HepG2 (cell line): ENCODE measurements around the gene SCNM1. TPM values are rescaled to one million over a fixed set of nuclear protein-coding genes. Genes with fewer than 3 reads are reported as not detected.

ENCODE experiments used
- ARID2 ChIP-seq: sonication (generic); formaldehyde crosslinking; IDR thresholded peaks from 2 replicates; pipeline ENCODE4 v1.8.1; 2022; ENCODE audit warnings: mild to moderate bottlenecking, missing genetic modification reagents, borderline replicate concordance
- HNF4G ChIP-seq, 2 experiments: sonication (generic) in 1 of 2; formaldehyde crosslinking in 1 of 2; IDR thresholded peaks; 2 replicates each; pipeline versions ENCODE4 v1.4.0 to v1.6.1; 2011 to 2020; ENCODE audit warnings: borderline replicate concordance in 2 of 2, low read depth in 2 of 2, mild to moderate bottlenecking in 2 of 2, low read length in 1 of 2, missing genetic modification reagents in 1 of 2, moderate library complexity in 1 of 2
- KAT8 ChIP-seq: IDR thresholded peaks from 2 replicates; pipeline ENCODE4 v1.6.1; 2016; ENCODE audit warnings: missing genetic modification reagents, missing compliant biosample characterization
- MTA1 ChIP-seq: sonication (generic); formaldehyde crosslinking; IDR thresholded peaks from 2 replicates; pipeline ENCODE4 v1.4.0; 2020; ENCODE audit warnings: missing genetic modification reagents, mild to moderate bottlenecking, borderline replicate concordance
- PHF5A ChIP-seq: IDR thresholded peaks from one replicate; pipeline ENCODE4 v1.6.1; 2018; ENCODE audit warnings: low read depth, missing genetic modification reagents; ENCODE audit not compliant: unreplicated experiment
- ZNF232 ChIP-seq: sonication (generic); formaldehyde crosslinking; IDR thresholded peaks from 2 replicates; pipeline ENCODE4 v1.4.0; 2020; ENCODE audit warnings: missing genetic modification reagents, borderline replicate concordance
- ZNF451 ChIP-seq: sonication (generic); formaldehyde crosslinking; IDR thresholded peaks from 2 replicates; pipeline ENCODE4 v1.5.0; 2020; ENCODE audit warnings: mild to moderate bottlenecking, missing genetic modification reagents
- ZNF570 ChIP-seq: sonication (generic); formaldehyde crosslinking; IDR thresholded peaks from 2 replicates; pipeline ENCODE4 v1.4.0; 2020; ENCODE audit warnings: mild to moderate bottlenecking, missing genetic modification reagents, borderline replicate concordance
- ZNF572 ChIP-seq: sonication (generic); formaldehyde crosslinking; IDR thresholded peaks from 2 replicates; pipeline ENCODE4 v1.5.1; 2020; ENCODE audit warnings: mild to moderate bottlenecking, missing genetic modification reagents
- ZNF678 ChIP-seq: sonication (generic); formaldehyde crosslinking; IDR thresholded peaks from 2 replicates; pipeline ENCODE4 v1.4.0; 2020; ENCODE audit warnings: mild to moderate bottlenecking, missing genetic modification reagents
- ZNF782 ChIP-seq: sonication (generic); formaldehyde crosslinking; IDR thresholded peaks from 2 replicates; pipeline ENCODE4 v1.4.0; 2020; ENCODE audit warnings: missing genetic modification reagents, mild to moderate bottlenecking, borderline replicate concordance
- ZZZ3 ChIP-seq: sonication (generic); formaldehyde crosslinking; IDR thresholded peaks from 2 replicates; pipeline ENCODE4 v1.4.0; 2020; ENCODE audit warnings: missing genetic modification reagents, mild to moderate bottlenecking, borderline replicate concordance
- polyA plus RNA-seq, 8 experiments: library from polyadenylated mRNA; depleted of rRNA in 3 of 8; stranded (reverse) in 7 of 8; unstranded in 1 of 8; fragments of >200 nt; fragmentation: Illumina TruSeq in 4 of 8; extraction: Trizol in 4 of 8; gene quantifications; 2 replicates each; pipeline versions ENCODE4 v1.2.1 to v1.2.3, GENCODE V29; 2011 to 2016; ENCODE audit warnings: low read depth in 4 of 8, missing spikeins in 1 of 8, mixed read lengths in 1 of 8; ENCODE audit not compliant: insufficient read depth in 1 of 8
- total RNA-seq, 5 experiments: library from RNA; depleted of rRNA; stranded (reverse); fragments of >200 nt; fragmentation: Illumina TruSeq; extraction: Trizol; gene quantifications; 2 replicates each; pipeline ENCODE4 v1.2.3, GENCODE V29; 2016; ENCODE audit warnings: low read depth in 1 of 5
- TF ChIP-seq, protein P1 (sequence below): sonication (generic); formaldehyde crosslinking; IDR thresholded peaks from 2 replicates; pipeline ENCODE4 v1.4.0; 2020; ENCODE audit warnings: mild to moderate bottlenecking, missing genetic modification reagents
- TF ChIP-seq, protein P2 (sequence below): sonication (generic); formaldehyde crosslinking; IDR thresholded peaks from 2 replicates; pipeline ENCODE4 v1.4.0; 2020; ENCODE audit warnings: missing genetic modification reagents
- TF ChIP-seq, protein P3 (sequence below), 2 experiments: fragments of 450-650 bp in 1 of 2; sonication (generic) in 1 of 2; formaldehyde crosslinking in 1 of 2; IDR thresholded peaks; 2 replicates each; pipeline versions ENCODE4 v1.6.1 to v1.8.0; 2016 to 2022; ENCODE audit warnings: antibody characterized with exemption in 1 of 2, mild to moderate bottlenecking in 1 of 2, missing genetic modification reagents in 1 of 2

SCNM1 gene
- total and polyA plus RNA-seq, 2 of the 13 experiments (the other 11 are each of a cell fraction or from before 2014, with no cell fraction given), result 16.3 to 31.5 TPM

DNA sequence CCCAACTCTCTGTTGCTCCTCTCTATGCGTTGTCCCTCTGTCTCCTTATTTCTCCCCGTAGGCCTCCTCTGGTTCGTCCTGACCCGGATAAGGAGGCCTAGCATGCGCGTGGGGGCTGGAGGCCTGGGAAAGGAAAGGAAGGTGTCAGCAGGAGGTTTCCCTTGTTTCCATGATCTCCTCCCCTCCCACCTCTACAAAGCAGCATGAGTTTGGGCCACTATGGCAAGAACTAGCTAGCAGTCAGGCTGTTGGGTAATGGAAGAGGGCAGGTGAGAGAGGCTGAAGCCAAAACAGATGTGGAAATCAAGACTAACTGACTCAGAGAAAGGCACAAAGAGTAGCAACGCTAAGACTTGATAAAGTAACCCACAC lies 18.8 kb upstream of the SCNM1 start (continued):
- TF ChIP-seq, protein P1, sequence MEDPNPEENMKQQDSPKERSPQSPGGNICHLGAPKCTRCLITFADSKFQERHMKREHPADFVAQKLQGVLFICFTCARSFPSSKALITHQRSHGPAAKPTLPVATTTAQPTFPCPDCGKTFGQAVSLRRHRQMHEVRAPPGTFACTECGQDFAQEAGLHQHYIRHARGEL (CRISPR knock-in tag), result no peak
- TF ChIP-seq ZZZ3 (CRISPR knock-in tag) (0 out of 2 replicates have a peak, but pooled peaks have one; percentile 59), ZNF570 (CRISPR knock-in tag) (no peak), ZNF782 (CRISPR knock-in tag) (0 out of 2 replicates have a peak, but pooled peaks have one; percentile 29), MTA1 (CRISPR knock-in tag) (0 out of 2 replicates have a peak, but pooled peaks have one; percentile 10), ZNF232 (CRISPR knock-in tag) (no peak), KAT8 (CRISPR knock-in tag) (no peak), HNF4G (IDR thresholded peaks at IDR 0.05; ENCODE audit: borderline replicate concordance, low read depth, low read length) (no peak), HNF4G (CRISPR knock-in tag; IDR thresholded peaks at IDR 0.05; ENCODE audit: borderline replicate concordance, low read depth) (peak; percentile 44; the same call in 1 of the 2 replicates), ARID2 (CRISPR knock-in tag) (no peak), ZNF451 (no peak), PHF5A (CRISPR knock-in tag) (peak; percentile 15), ZNF572 (CRISPR knock-in tag) (0 out of 2 replicates have a peak, but pooled peaks have one; percentile 13), ZNF678 (CRISPR knock-in tag) (no peak; the same call in 1 of the 2 replicates)
- TF ChIP-seq, protein P2, sequence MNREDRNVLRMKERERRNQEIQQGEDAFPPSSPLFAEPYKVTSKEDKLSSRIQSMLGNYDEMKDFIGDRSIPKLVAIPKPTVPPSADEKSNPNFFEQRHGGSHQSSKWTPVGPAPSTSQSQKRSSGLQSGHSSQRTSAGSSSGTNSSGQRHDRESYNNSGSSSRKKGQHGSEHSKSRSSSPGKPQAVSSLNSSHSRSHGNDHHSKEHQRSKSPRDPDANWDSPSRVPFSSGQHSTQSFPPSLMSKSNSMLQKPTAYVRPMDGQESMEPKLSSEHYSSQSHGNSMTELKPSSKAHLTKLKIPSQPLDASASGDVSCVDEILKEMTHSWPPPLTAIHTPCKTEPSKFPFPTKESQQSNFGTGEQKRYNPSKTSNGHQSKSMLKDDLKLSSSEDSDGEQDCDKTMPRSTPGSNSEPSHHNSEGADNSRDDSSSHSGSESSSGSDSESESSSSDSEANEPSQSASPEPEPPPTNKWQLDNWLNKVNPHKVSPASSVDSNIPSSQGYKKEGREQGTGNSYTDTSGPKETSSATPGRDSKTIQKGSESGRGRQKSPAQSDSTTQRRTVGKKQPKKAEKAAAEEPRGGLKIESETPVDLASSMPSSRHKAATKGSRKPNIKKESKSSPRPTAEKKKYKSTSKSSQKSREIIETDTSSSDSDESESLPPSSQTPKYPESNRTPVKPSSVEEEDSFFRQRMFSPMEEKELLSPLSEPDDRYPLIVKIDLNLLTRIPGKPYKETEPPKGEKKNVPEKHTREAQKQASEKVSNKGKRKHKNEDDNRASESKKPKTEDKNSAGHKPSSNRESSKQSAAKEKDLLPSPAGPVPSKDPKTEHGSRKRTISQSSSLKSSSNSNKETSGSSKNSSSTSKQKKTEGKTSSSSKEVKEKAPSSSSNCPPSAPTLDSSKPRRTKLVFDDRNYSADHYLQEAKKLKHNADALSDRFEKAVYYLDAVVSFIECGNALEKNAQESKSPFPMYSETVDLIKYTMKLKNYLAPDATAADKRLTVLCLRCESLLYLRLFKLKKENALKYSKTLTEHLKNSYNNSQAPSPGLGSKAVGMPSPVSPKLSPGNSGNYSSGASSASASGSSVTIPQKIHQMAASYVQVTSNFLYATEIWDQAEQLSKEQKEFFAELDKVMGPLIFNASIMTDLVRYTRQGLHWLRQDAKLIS (CRISPR knock-in tag), result no peak
- TF ChIP-seq, protein P3, sequence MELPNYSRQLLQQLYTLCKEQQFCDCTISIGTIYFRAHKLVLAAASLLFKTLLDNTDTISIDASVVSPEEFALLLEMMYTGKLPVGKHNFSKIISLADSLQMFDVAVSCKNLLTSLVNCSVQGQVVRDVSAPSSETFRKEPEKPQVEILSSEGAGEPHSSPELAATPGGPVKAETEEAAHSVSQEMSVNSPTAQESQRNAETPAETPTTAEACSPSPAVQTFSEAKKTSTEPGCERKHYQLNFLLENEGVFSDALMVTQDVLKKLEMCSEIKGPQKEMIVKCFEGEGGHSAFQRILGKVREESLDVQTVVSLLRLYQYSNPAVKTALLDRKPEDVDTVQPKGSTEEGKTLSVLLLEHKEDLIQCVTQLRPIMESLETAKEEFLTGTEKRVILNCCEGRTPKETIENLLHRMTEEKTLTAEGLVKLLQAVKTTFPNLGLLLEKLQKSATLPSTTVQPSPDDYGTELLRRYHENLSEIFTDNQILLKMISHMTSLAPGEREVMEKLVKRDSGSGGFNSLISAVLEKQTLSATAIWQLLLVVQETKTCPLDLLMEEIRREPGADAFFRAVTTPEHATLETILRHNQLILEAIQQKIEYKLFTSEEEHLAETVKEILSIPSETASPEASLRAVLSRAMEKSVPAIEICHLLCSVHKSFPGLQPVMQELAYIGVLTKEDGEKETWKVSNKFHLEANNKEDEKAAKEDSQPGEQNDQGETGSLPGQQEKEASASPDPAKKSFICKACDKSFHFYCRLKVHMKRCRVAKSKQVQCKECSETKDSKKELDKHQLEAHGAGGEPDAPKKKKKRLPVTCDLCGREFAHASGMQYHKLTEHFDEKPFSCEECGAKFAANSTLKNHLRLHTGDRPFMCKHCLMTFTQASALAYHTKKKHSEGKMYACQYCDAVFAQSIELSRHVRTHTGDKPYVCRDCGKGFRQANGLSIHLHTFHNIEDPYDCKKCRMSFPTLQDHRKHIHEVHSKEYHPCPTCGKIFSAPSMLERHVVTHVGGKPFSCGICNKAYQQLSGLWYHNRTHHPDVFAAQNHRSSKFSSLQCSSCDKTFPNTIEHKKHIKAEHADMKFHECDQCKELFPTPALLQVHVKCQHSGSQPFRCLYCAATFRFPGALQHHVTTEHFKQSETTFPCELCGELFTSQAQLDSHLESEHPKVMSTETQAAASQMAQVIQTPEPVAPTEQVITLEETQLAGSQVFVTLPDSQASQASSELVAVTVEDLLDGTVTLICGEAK (IDR thresholded peaks at IDR 0.05), result no peak
- TF ChIP-seq, protein P3 (CRISPR knock-in tag; IDR thresholded peaks at IDR 0.05), result no peak
